Left lobe of liver (tissue), 2 donors: ENCODE results near the gene RPRM. TPM values are rescaled to one million over a fixed set of nuclear protein-coding genes. Genes with fewer than 3 reads are reported as not detected.
"Not testable (repeated sequence)": the region's sequence is repeated elsewhere in the genome, so short reads cannot be mapped to it uniquely, and the experiment has no call there.

ENCODE experiments used
- ATAC-seq: fragments of 200-7000 bp; cut with Tn5 transposase; one replicate; pipeline ENCODE4 v1.9.1; 2020; ENCODE audit warnings: mild to moderate bottlenecking, moderate library complexity
- DNase-seq: peaks from one replicate; pipeline ENCODE4 v3.0.0-alpha.2; 2020; ENCODE audit warnings: low spot score
- total RNA-seq: library from RNA; stranded (reverse); gene quantifications from one replicate; pipeline ENCODE4 v1.2.1, GENCODE V29; 2021
- donor health status: DM: no; HTN: no; CAD: no; lungs with moderate emphysema.
- donor health status: DM: no; HTN: yes; CAD: no.

Gene RPRM
- not detected for total RNA-seq

- ATAC-seq (peak; percentile 99), DNase-seq (peak; percentile 57)
Observed at GRCh38 chr2:153478289-153479261, at the start of gene RPRM. RPRM (minus strand) TSS chr2:153478762; CDS start chr2:153478565, 197 bp downstream.

GRCh38 chr2:153519257-153519875, 40.8 kb upstream of the RPRM start:
- DNase-seq: no peak
- ATAC-seq: peak; percentile 67

- DNase-seq: no peak
- no peak for ATAC-seq
Observed at GRCh38 chr2:153512331-153512730, 33.8 kb upstream of the RPRM start.

GRCh38 chr2:153510996-153511395, 32.4 kb upstream of the RPRM start:
- ATAC-seq (no peak), DNase-seq (no peak)

GRCh38 chr2:153509133-153509532, 30.6 kb upstream of the RPRM start:
- DNase-seq: no peak
- ATAC-seq: no peak

GRCh38 chr2:153506499-153506898, 27.9 kb upstream of the RPRM start:
- not testable (repeated sequence) for ATAC-seq, DNase-seq

GRCh38 chr2:153499439-153499838, 20.9 kb upstream of the RPRM start:
- ATAC-seq: no peak
- no peak for DNase-seq

- DNase-seq: no peak
- ATAC-seq: no peak
Observed at GRCh38 chr2:153497938-153498629, 19.5 kb upstream of the RPRM start.

GRCh38 chr2:153495725-153496124, 17.2 kb upstream of the RPRM start:
- DNase-seq (no peak), ATAC-seq (peak; percentile 36)

- ATAC-seq: no peak
Observed at GRCh38 chr2:153488072-153488471, 9.5 kb upstream of the RPRM start.

GRCh38 chr2:153487448-153487847, 8.9 kb upstream of the RPRM start:
- ATAC-seq (no peak), DNase-seq (no peak)

More at GRCh38 chr2:153488072-153488471, 9.5 kb upstream of the RPRM start:
- DNase-seq: no peak

- DNase-seq: no peak
- no peak for ATAC-seq
Observed at GRCh38 chr2:153479573-153479972, 1.0 kb upstream of the RPRM start.

GRCh38 chr2:153477636-153478288, 800 bp downstream of the RPRM start:
- no peak for ATAC-seq
- DNase-seq: no peak

- ATAC-seq: no peak
- DNase-seq: no peak
Observed at GRCh38 chr2:153476816-153477635, 1.5 kb downstream of the RPRM start.

- DNase-seq: no peak
- ATAC-seq: no peak
Observed at GRCh38 chr2:153476491-153476815, 2.1 kb downstream of the RPRM start.

- DNase-seq: no peak
- no peak for ATAC-seq
Observed at GRCh38 chr2:153474876-153475435, 3.6 kb downstream of the RPRM start.

GRCh38 chr2:153474407-153474806, 4.2 kb downstream of the RPRM start:
- ATAC-seq (no peak), DNase-seq (no peak)

GRCh38 chr2:153470867-153471266, 7.7 kb downstream of the RPRM start:
- DNase-seq (no peak), ATAC-seq (no peak)

GRCh38 chr2:153464395-153464794, 14.2 kb downstream of the RPRM start:
- no peak for DNase-seq

GRCh38 chr2:153462338-153462859, 16.2 kb downstream of the RPRM start:
- no peak for ATAC-seq
- DNase-seq: no peak

More at GRCh38 chr2:153464395-153464794, 14.2 kb downstream of the RPRM start:
- no peak for ATAC-seq
